Activated CD4-positive, alpha-beta memory T cell treated with anti-CD3 and anti-CD28 coated beads, Interleukin-2, amount 10 ng/mL, durations not matched to agents 7 days and 5 days (primary cell): Measurements from ENCODE around the gene ABCC4. TPM values are rescaled to one million over a fixed set of nuclear protein-coding genes. Genes with fewer than 3 reads are reported as not detected.

Experiments used
- CTCF ChIA-PET: fragments of 350-600 bp; sonication (Branson Sonifier 250); formaldehyde crosslinking; loops from one replicate; lab custom pipeline; 2021; ENCODE audit warnings: antibody characterized with exemption, inconsistent platforms; lab: Charles Lee
- POLR2A ChIA-PET: fragments of 350-600 bp; sonication (Branson Sonifier 250); formaldehyde crosslinking; loops from one replicate; lab custom pipeline; 2021; ENCODE audit warnings: antibody characterized with exemption; lab: Charles Lee
- DNase-seq: peaks from one replicate; pipeline ENCODE4 v3.0.0-alpha.2; 2020
- H3K27ac Mint-ChIP-seq: one replicate; pipeline ENCODE4 v1.8.0; 2021; ENCODE audit warnings: mild to moderate bottlenecking, mixed read lengths
- H3K27me3 Mint-ChIP-seq: one replicate; pipeline ENCODE4 v1.8.0; 2021; ENCODE audit warnings: mixed read lengths
- H3K36me3 Mint-ChIP-seq: one replicate; pipeline ENCODE4 v1.8.0; 2021; ENCODE audit warnings: low read depth, mixed read lengths
- H3K4me1 Mint-ChIP-seq: one replicate; pipeline ENCODE4 v1.8.0; 2021; ENCODE audit warnings: mixed read lengths
- H3K4me3 Mint-ChIP-seq: one replicate; pipeline ENCODE4 v1.8.0; 2021; ENCODE audit warnings: mild to moderate bottlenecking, mixed read lengths
- H3K9me3 Mint-ChIP-seq: one replicate; pipeline ENCODE4 v1.8.0; 2021; ENCODE audit warnings: mixed read lengths
- total RNA-seq, 2 experiments: library from RNA; stranded (reverse); gene quantifications; one replicate each; pipeline ENCODE4 v1.2.3, GENCODE V29; 2021

Gene ABCC4
- total RNA-seq, 2 experiments from 2014 or later = 3.8 to 4.5 TPM

- Mint-ChIP-seq H3K9me3 (peaks cover 2% of the 10 kb centered on the region), H3K27ac (no peak overlapping the region), H3K27me3 (no peaks in the 10 kb centered on the region), H3K36me3 (no peaks in the 10 kb centered on the region), H3K4me3 (no peak overlapping the region), H3K4me1 (no peaks in the 10 kb centered on the region)
- POLR2A ChIA-PET = no interaction called here
- CTCF ChIA-PET = interaction anchor here (1.0 kb wide), 1 partner anchor 142 kb away, joined by 3 read pairs; no protein-coding TSS in a partner anchor
- DNase-seq = no peak
Measured at GRCh38 chr13:95262837-95263384, 38.3 kb downstream of the ABCC4 start.

- POLR2A ChIA-PET = no interaction called here
- no peaks in the 10 kb centered on the region for H3K36me3 Mint-ChIP-seq
- no peak overlapping the region for H3K4me3 Mint-ChIP-seq
- H3K27ac Mint-ChIP-seq = no peak overlapping the region
- no peaks in the 10 kb centered on the region for H3K27me3 Mint-ChIP-seq
- CTCF ChIA-PET = no interaction called here
- no peaks in the 10 kb centered on the region for H3K4me1 Mint-ChIP-seq
- no peak for DNase-seq
- H3K9me3 Mint-ChIP-seq = peaks cover 2% of the 10 kb centered on the region
Measured at GRCh38 chr13:95261956-95262355, 39.3 kb downstream of the ABCC4 start.

GRCh38 chr13:95260031-95260525 is 41.2 kb downstream of the ABCC4 start:
- no peak for DNase-seq
- Mint-ChIP-seq H3K4me3 (no peak overlapping the region), H3K27me3 (no peaks in the 10 kb centered on the region), H3K27ac (no peak overlapping the region), H3K9me3 (no peaks in the 10 kb centered on the region), H3K36me3 (no peaks in the 10 kb centered on the region), H3K4me1 (no peaks in the 10 kb centered on the region)
- ChIA-PET POLR2A (no interaction called here), CTCF (no interaction called here)

- ChIA-PET POLR2A (no interaction called here), CTCF (no interaction called here)
- no peaks in the 10 kb centered on the region for H3K36me3 Mint-ChIP-seq
- H3K9me3 Mint-ChIP-seq = no peaks in the 10 kb centered on the region
- H3K27me3 Mint-ChIP-seq = no peaks in the 10 kb centered on the region
- no peaks in the 10 kb centered on the region for H3K4me1 Mint-ChIP-seq
- H3K4me3 Mint-ChIP-seq = no peak overlapping the region
- no peak for DNase-seq
- H3K27ac Mint-ChIP-seq = no peak overlapping the region
Measured at GRCh38 chr13:95258619-95259194, 42.5 kb downstream of the ABCC4 start.

- POLR2A ChIA-PET = no interaction called here
- CTCF ChIA-PET = no interaction called here
- Mint-ChIP-seq H3K4me3 (no peak overlapping the region), H3K36me3 (no peaks in the 10 kb centered on the region), H3K27ac (no peak overlapping the region), H3K9me3 (no peaks in the 10 kb centered on the region), H3K4me1 (no peaks in the 10 kb centered on the region), H3K27me3 (no peaks in the 10 kb centered on the region)
- DNase-seq = no peak
Measured at GRCh38 chr13:95258098-95258497, 43.2 kb downstream of the ABCC4 start.

- Mint-ChIP-seq H3K27me3 (no peaks in the 10 kb centered on the region), H3K36me3 (no peaks in the 10 kb centered on the region), H3K27ac (no peak overlapping the region), H3K4me1 (no peaks in the 10 kb centered on the region), H3K4me3 (no peak overlapping the region), H3K9me3 (no peaks in the 10 kb centered on the region)
- ChIA-PET CTCF (no interaction called here), POLR2A (no interaction called here)
- DNase-seq = no peak
Measured at GRCh38 chr13:95256091-95256490, 45.2 kb downstream of the ABCC4 start.

GRCh38 chr13:95255072-95255732 is 46.0 kb downstream of the ABCC4 start:
- ChIA-PET POLR2A (no interaction called here), CTCF (no interaction called here)
- Mint-ChIP-seq H3K4me1 (no peaks in the 10 kb centered on the region), H3K27ac (no peak overlapping the region), H3K27me3 (no peaks in the 10 kb centered on the region), H3K4me3 (no peak overlapping the region), H3K36me3 (no peaks in the 10 kb centered on the region), H3K9me3 (no peaks in the 10 kb centered on the region)
- DNase-seq = no peak

- no peak overlapping the region for H3K4me3 Mint-ChIP-seq
- ChIA-PET POLR2A (no interaction called here), CTCF (no interaction called here)
- no peaks in the 10 kb centered on the region for H3K27me3 Mint-ChIP-seq
- H3K4me1 Mint-ChIP-seq = no peaks in the 10 kb centered on the region
- H3K9me3 Mint-ChIP-seq = no peaks in the 10 kb centered on the region
- H3K27ac Mint-ChIP-seq = no peak overlapping the region
- DNase-seq = no peak
- H3K36me3 Mint-ChIP-seq = no peaks in the 10 kb centered on the region
Measured at GRCh38 chr13:95254339-95254738, 46.9 kb downstream of the ABCC4 start.

- no peak overlapping the region for H3K4me3 Mint-ChIP-seq
- no peak overlapping the region for H3K27ac Mint-ChIP-seq
- CTCF ChIA-PET = no interaction called here
- H3K36me3 Mint-ChIP-seq = no peaks in the 10 kb centered on the region
- POLR2A ChIA-PET = no interaction called here
- H3K27me3 Mint-ChIP-seq = no peaks in the 10 kb centered on the region
- no peaks in the 10 kb centered on the region for H3K4me1 Mint-ChIP-seq
- DNase-seq = no peak
- no peaks in the 10 kb centered on the region for H3K9me3 Mint-ChIP-seq
Measured at GRCh38 chr13:95253033-95253432, 48.2 kb downstream of the ABCC4 start.

GRCh38 chr13:95251641-95252040 is 49.6 kb downstream of the ABCC4 start:
- no peaks in the 10 kb centered on the region for H3K4me1 Mint-ChIP-seq
- no peak overlapping the region for H3K4me3 Mint-ChIP-seq
- CTCF ChIA-PET = no interaction called here
- no peaks in the 10 kb centered on the region for H3K27me3 Mint-ChIP-seq
- no peak for DNase-seq
- no peaks in the 10 kb centered on the region for H3K36me3 Mint-ChIP-seq
- no peak overlapping the region for H3K27ac Mint-ChIP-seq
- no peaks in the 10 kb centered on the region for H3K9me3 Mint-ChIP-seq
- POLR2A ChIA-PET = no interaction called here

GRCh38 chr13:95250961-95251360 is 50.3 kb downstream of the ABCC4 start:
- Mint-ChIP-seq H3K27me3 (no peaks in the 10 kb centered on the region), H3K4me1 (no peaks in the 10 kb centered on the region), H3K4me3 (no peak overlapping the region), H3K27ac (no peak overlapping the region), H3K9me3 (no peaks in the 10 kb centered on the region), H3K36me3 (no peaks in the 10 kb centered on the region)
- ChIA-PET CTCF (no interaction called here), POLR2A (no interaction called here)
- DNase-seq = no peak

GRCh38 chr13:95248953-95249352 is 52.3 kb downstream of the ABCC4 start:
- CTCF ChIA-PET = interaction anchor here (0.6 to 1.5 kb wide), 2 partner anchors 53 to 132 kb away, joined by 3 to 4 read pairs; no protein-coding TSS in a partner anchor
- no peaks in the 10 kb centered on the region for H3K4me1 Mint-ChIP-seq
- POLR2A ChIA-PET = no interaction called here
- no peaks in the 10 kb centered on the region for H3K36me3 Mint-ChIP-seq
- no peak overlapping the region for H3K27ac Mint-ChIP-seq
- no peak overlapping the region for H3K4me3 Mint-ChIP-seq
- no peaks in the 10 kb centered on the region for H3K9me3 Mint-ChIP-seq
- H3K27me3 Mint-ChIP-seq = no peaks in the 10 kb centered on the region
- no peak for DNase-seq

- Mint-ChIP-seq H3K4me1 (no peaks in the 10 kb centered on the region), H3K27ac (no peak overlapping the region), H3K27me3 (no peaks in the 10 kb centered on the region), H3K36me3 (no peaks in the 10 kb centered on the region), H3K4me3 (no peak overlapping the region), H3K9me3 (no peaks in the 10 kb centered on the region)
- CTCF ChIA-PET = interaction anchor here (1.5 kb wide), 1 partner anchor 133 kb away, joined by 3 read pairs; no protein-coding TSS in a partner anchor
- POLR2A ChIA-PET = no interaction called here
- no peak for DNase-seq
Measured at GRCh38 chr13:95247852-95248251, 53.4 kb downstream of the ABCC4 start.
